Middle frontal gyrus (tissue), 1 donor: ENCODE measurements around the gene METAP1.
"Not testable (repeated sequence)": the region's sequence is repeated elsewhere in the genome, so short reads cannot be mapped to it uniquely, and the experiment has no call there.

Experiments
- DNase-seq: peaks from one replicate; pipeline ENCODE4 v3.0.0-alpha.2; 2015; ENCODE audit warnings: low spot score; ENCODE audit errors: extremely low spot score

The METAP1 gene

GRCh38 chr4:99054428-99054994 is 59.0 kb downstream of the METAP1 start:
- no peak for DNase-seq

- no peak for DNase-seq
Observed at GRCh38 chr4:99058228-99058627, 62.7 kb downstream of the METAP1 start.

GRCh38 chr4:99059550-99059949 is 64.0 kb downstream of the METAP1 start:
- DNase-seq = no peak

GRCh38 chr4:99061048-99061700 is 65.7 kb downstream of the METAP1 start:
- DNase-seq = no peak

- DNase-seq = no peak
Observed at GRCh38 chr4:99062120-99062519, 66.6 kb downstream of the METAP1 start.

- DNase-seq = not testable (repeated sequence)
Observed at GRCh38 chr4:99065521-99065920, 70.0 kb downstream of the METAP1 start.

- DNase-seq = no peak
Observed at GRCh38 chr4:99067617-99068016, 72.1 kb downstream of the METAP1 start.

- DNase-seq = no peak
Observed at GRCh38 chr4:99071159-99071558, 75.6 kb downstream of the METAP1 start.

- no peak for DNase-seq
Observed at GRCh38 chr4:99074816-99075215, 79.3 kb downstream of the METAP1 start.

GRCh38 chr4:99076292-99076976 is 80.9 kb downstream of the METAP1 start:
- no peak for DNase-seq

GRCh38 chr4:99077177-99077576 is 81.7 kb downstream of the METAP1 start:
- DNase-seq = no peak

- no peak for DNase-seq
Observed at GRCh38 chr4:99078336-99078735, 82.8 kb downstream of the METAP1 start.

- DNase-seq = no peak
Observed at GRCh38 chr4:99078931-99079624, 83.6 kb downstream of the METAP1 start.

GRCh38 chr4:99079625-99080295 is 84.2 kb downstream of the METAP1 start:
- DNase-seq = no peak

GRCh38 chr4:99080869-99081268 is 85.3 kb downstream of the METAP1 start:
- DNase-seq = not testable (repeated sequence)

GRCh38 chr4:99082192-99082591 is 86.7 kb downstream of the METAP1 start:
- DNase-seq = no peak

- DNase-seq = no peak
Observed at GRCh38 chr4:99084595-99084994, 89.1 kb downstream of the METAP1 start.

- no peak for DNase-seq
Observed at GRCh38 chr4:99088023-99088449, 92.5 kb downstream of the METAP1 start.

- DNase-seq = peak; percentile 32
Observed at GRCh38 chr4:99088481-99089365, 93.2 kb downstream of the METAP1 start, which contains the start of gene ADH5. TSS of gene ADH5 (minus strand) at chr4:99088788. CDS start at chr4:99088700, 88 bp downstream.

- no peak for DNase-seq
Observed at GRCh38 chr4:99090481-99091215, 95.1 kb downstream of the METAP1 start.
